Tibial nerve (tissue), 4 donors: ENCODE measurements around the gene KIAA0753. TPM values are rescaled to one million over a fixed set of nuclear protein-coding genes. Genes with fewer than 3 reads are reported as not detected.

ENCODE experiments used
- DNase-seq, 2 donors: peaks; one replicate each; pipeline ENCODE4 v3.0.0-alpha.2; 2019; ENCODE audit warnings: low spot score in 2 of 2
- H3K27ac ChIP-seq, 4 donors: fragments of 200-600 bp; sonication (generic) in 3 of 4; one replicate each; pipeline ENCODE4 v1.5.1; 2017 to 2019; ENCODE audit warnings: mild to moderate bottlenecking in 1 of 4
- H3K27me3 ChIP-seq, 2 donors: fragments of 200-600 bp; sonication (generic) in 1 of 2; one replicate each; pipeline versions ENCODE4 v1.5.1 to v1.6.0; 2017 to 2019
- H3K36me3 ChIP-seq, 3 donors: fragments of 200-600 bp; sonication (generic); one replicate each; pipeline ENCODE4 v1.5.1; 2018 to 2019
- H3K4me1 ChIP-seq, 4 donors: fragments of 200-600 bp; sonication (generic) in 3 of 4; one replicate each; pipeline ENCODE4 v1.5.1; 2017 to 2019
- H3K4me3 ChIP-seq, 4 donors: fragments of 200-600 bp; sonication (generic) in 3 of 4; one replicate each; pipeline ENCODE4 v1.5.1; 2017 to 2019; ENCODE audit warnings: mild to moderate bottlenecking in 1 of 4, moderate library complexity in 1 of 4
- H3K9me3 ChIP-seq, 4 donors: fragments of 200-600 bp; sonication (generic) in 3 of 4; one replicate each; pipeline ENCODE4 v1.5.1; 2017 to 2019
- CTCF ChIP-seq, 5 experiments: fragments of 200-600 bp in 3 of 5; fragments of 450-650 bp in 2 of 5; sonication (generic) in 3 of 5; IDR thresholded peaks; one replicate each; pipeline ENCODE4 v1.5.1; 2016 to 2019; ENCODE audit warnings: antibody characterized with exemption in 5 of 5, mild to moderate bottlenecking in 3 of 5, moderate library complexity in 2 of 5
- EP300 ChIP-seq, 2 donors: sonication (generic); formaldehyde crosslinking; IDR thresholded peaks; one replicate each; pipeline ENCODE4 v1.6.1; 2017; ENCODE audit warnings: antibody characterized with exemption in 2 of 2, mild to moderate bottlenecking in 1 of 2
- POLR2A ChIP-seq, 2 donors: fragments of 450-650 bp; IDR thresholded peaks; one replicate each; pipeline ENCODE4 v1.6.1; 2017; ENCODE audit warnings: antibody characterized with exemption in 2 of 2, mild to moderate bottlenecking in 2 of 2, moderate library complexity in 2 of 2
- WGBS, 2 donors: methylation state at CpG; one replicate each; pipeline ENCODE4 v1.1.5; 2018; 5-methylcytosine and 5-hydroxymethylcytosine counted together
- total RNA-seq, 4 donors: library from RNA; depleted of rRNA; stranded (reverse); fragments of >200 nt; gene quantifications; one replicate each; pipeline ENCODE4 v1.1.0, GENCODE V29; 2016

The KIAA0753 gene
- total RNA-seq, 4 donors from 2014 or later, result 14.1 to 24.0 (median 16.9) TPM

GRCh38 chr17:6570731-6571451 is 69.6 kb downstream of the KIAA0753 start:
- 65 to 68% methylated on average over 16 to 18 of the region's 18 CpGs for WGBS, 2 donors
- Histone ChIP-seq H3K36me3 (peaks cover 0 to 7% (median 0%) of the 10 kb centered on the region in 3 donors), H3K9me3 (no peaks in the 10 kb centered on the region), H3K27me3 (no peaks in the 10 kb centered on the region), H3K4me3 (no peak overlapping the region), H3K27ac (no peak overlapping the region), H3K4me1 (peaks cover 0 to 15% (median 11%) of the 10 kb centered on the region in 4 donors)
- TF ChIP-seq EP300 (IDR thresholded peaks at IDR 0.05) (no peak), POLR2A (IDR thresholded peaks at IDR 0.05) (no peak), CTCF (IDR thresholded peaks at IDR 0.05) (no peak)
- no peak for DNase-seq

- no peak for DNase-seq
- Histone ChIP-seq H3K4me1 (peaks cover 0 to 3% (median 1%) of the 10 kb centered on the region in 4 donors), H3K9me3 (no peaks in the 10 kb centered on the region), H3K27ac (no peak overlapping the region), H3K36me3 (peaks cover 0 to 7% (median 0%) of the 10 kb centered on the region in 3 donors), H3K27me3 (no peaks in the 10 kb centered on the region), H3K4me3 (no peak overlapping the region)
- TF ChIP-seq EP300 (IDR thresholded peaks at IDR 0.05), result no peak
- no peak for TF ChIP-seq CTCF (IDR thresholded peaks at IDR 0.05)
- no peak for TF ChIP-seq POLR2A (IDR thresholded peaks at IDR 0.05)
- 63 to 68% methylated on average over 10 of the region's 10 CpGs for WGBS, 2 donors
These were observed 70.9 kb downstream of the KIAA0753 start for GRCh38 chr17:6569370-6570285.

GRCh38 chr17:6568184-6568758 is 72.2 kb downstream of the KIAA0753 start:
- Histone ChIP-seq H3K4me3 (no peak overlapping the region), H3K9me3 (no peaks in the 10 kb centered on the region), H3K27me3 (no peaks in the 10 kb centered on the region), H3K4me1 (no peaks in the 10 kb centered on the region), H3K36me3 (peaks cover 0 to 7% (median 0%) of the 10 kb centered on the region in 3 donors), H3K27ac (no peak overlapping the region)
- 84 to 88% methylated on average over 12 of the region's 12 CpGs for WGBS, 2 donors
- TF ChIP-seq POLR2A (IDR thresholded peaks at IDR 0.05), result no peak
- TF ChIP-seq EP300 (IDR thresholded peaks at IDR 0.05), result no peak
- TF ChIP-seq CTCF (IDR thresholded peaks at IDR 0.05), result no peak
- no peak for DNase-seq

- 51 to 57% methylated on average over 15 of the region's 15 CpGs for WGBS, 2 donors
- Histone ChIP-seq H3K27ac (no peak overlapping the region), H3K27me3 (no peaks in the 10 kb centered on the region), H3K4me1 (no peaks in the 10 kb centered on the region), H3K36me3 (peaks cover 0 to under 1% (median 0%) of the 10 kb centered on the region in 3 donors), H3K9me3 (no peaks in the 10 kb centered on the region), H3K4me3 (no peak overlapping the region)
- no peak for DNase-seq
- TF ChIP-seq EP300 (IDR thresholded peaks at IDR 0.05), result no peak
- no peak for TF ChIP-seq POLR2A (IDR thresholded peaks at IDR 0.05)
These were observed 72.9 kb downstream of the KIAA0753 start for GRCh38 chr17:6567528-6568183.

- H3K4me3 ChIP-seq, result no peak overlapping the region
- H3K4me1 ChIP-seq, result peaks cover 0 to 3% (median 0%) of the 10 kb centered on the region in 4 donors
- no peak overlapping the region for H3K27ac ChIP-seq
- no peak for DNase-seq
- TF ChIP-seq POLR2A (IDR thresholded peaks at IDR 0.05) (no peak), CTCF (IDR thresholded peaks at IDR 0.05) (no peak)
- H3K9me3 ChIP-seq, result no peaks in the 10 kb centered on the region
- no peaks in the 10 kb centered on the region for H3K36me3 ChIP-seq
- H3K27me3 ChIP-seq, result peaks cover 0 to 9% of the 10 kb centered on the region in 2 donors
These were observed 79.1 kb downstream of the KIAA0753 start for GRCh38 chr17:6561446-6561845.
